ENCODE results near the gene INSYN1. TPM values are rescaled to one million over a fixed set of nuclear protein-coding genes. Genes with fewer than 3 reads are reported as not detected.
"Not testable (repeated sequence)": the region's sequence is repeated elsewhere in the genome, so short reads cannot be mapped to it uniquely, and the experiment has no call there.

INSYN1 gene
- total and polyA plus RNA-seq, 2 donors (not counting 3 experiments of a cell fraction or from before 2014, with no cell fraction given), result 0.18 to 0.58 TPM

DNA sequence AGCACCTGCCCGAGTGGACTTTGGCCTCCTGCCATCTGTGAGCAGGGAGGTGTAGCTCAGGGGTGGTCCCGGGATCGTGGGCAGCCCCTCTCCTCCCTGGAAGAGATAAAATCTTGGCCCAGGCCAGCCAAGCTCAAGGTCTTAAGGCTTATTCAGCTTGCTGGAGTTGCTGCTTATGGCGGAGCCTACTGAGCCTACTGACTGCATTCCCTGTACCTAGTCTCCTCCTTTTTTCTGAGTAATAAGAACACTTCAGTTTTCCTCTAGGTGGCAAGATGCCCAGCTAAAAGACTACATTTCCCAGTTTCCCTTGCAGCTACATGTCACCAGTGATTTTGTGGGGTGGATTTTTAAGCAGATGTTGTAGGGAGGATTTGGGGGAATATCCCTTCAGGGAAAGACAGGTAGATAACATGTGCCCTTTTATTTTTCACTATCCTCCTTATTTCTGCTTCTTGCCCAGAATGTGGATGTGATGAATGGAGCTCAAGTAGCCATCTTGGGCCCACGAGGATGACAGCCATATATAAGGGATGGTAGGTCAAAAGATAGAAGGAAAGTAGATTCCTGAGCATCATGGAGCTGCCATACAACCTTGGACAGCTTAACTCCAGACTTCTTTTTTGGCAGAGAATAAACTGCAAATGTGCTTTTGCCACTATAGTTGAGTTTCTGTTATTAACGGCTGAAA, 41.4 kb upstream of the INSYN1 start:
- CTCF ChIA-PET, result interaction anchor here (1.5 kb wide), 1 partner anchor 15 kb away, joined by 3 read pairs; no protein-coding TSS in a partner anchor
- POLR2A ChIA-PET, result no interaction called here
- DNase-seq (ENCODE audit: low read depth, low spot score), result no peak
- Histone ChIP-seq H3K27ac (ENCODE audit: insufficient read depth, low read depth, low read length) (no peak overlapping the region), H3K4me2 (ENCODE audit: insufficient read depth, low read length) (no peak overlapping the region), H3K4me1 (ENCODE audit: control insufficient read depth, extremely low read depth, insufficient read depth, low read length) (no peaks in the 10 kb centered on the region), H3K9ac (replicated peaks; ENCODE audit: extremely low read depth, insufficient read depth, low read length) (no peak overlapping the region), H3K9me1 (replicated peaks; ENCODE audit: control insufficient read depth, extremely low read depth, insufficient read depth, low read length) (no peaks in the 10 kb centered on the region), H3K27me3 (ENCODE audit: control insufficient read depth in 2 of 2, insufficient read depth in 2 of 2, low read length in 2 of 2) (no peaks in the 10 kb centered on the region), H4K20me1 (replicated peaks; ENCODE audit: control insufficient read depth, extremely low read depth, insufficient read depth, low read length) (no peaks in the 10 kb centered on the region), H3K36me3 (ENCODE audit: control insufficient read depth in 2 of 2, extremely low read depth in 1 of 2, insufficient read depth in 2 of 2, low read length in 2 of 2) (no peaks in the 10 kb centered on the region), H3K79me2 (ENCODE audit: control insufficient read depth, insufficient read depth, low read length) (no peaks in the 10 kb centered on the region), H2AFZ (ENCODE audit: low read depth, low read length) (no peak overlapping the region), H3K4me3 (replicated peaks in 1 of 3; ENCODE audit: insufficient read depth in 1 of 3, low read depth in 1 of 3, low read length in 3 of 3) (no peak overlapping the region), H3K9me3 (replicated peaks; ENCODE audit: control insufficient read depth, insufficient read depth, low read length) (no peaks in the 10 kb centered on the region)
- dilution Hi-C loops (cut with MboI; ENCODE audit: extremely low pct_ligation_motif_present, low sequenced_read_pairs), result no loop called here
- no peak for FAIRE-seq
- intact Hi-C loops (cut with micrococcal nuclease), result no loop called here
- TF ChIP-seq GATA2 (IDR thresholded peaks at IDR 0.05; ENCODE audit: insufficient read depth, insufficient read length, low read depth, low read length) (no peak), MYC (IDR thresholded peaks at IDR 0.05; ENCODE audit: low read depth, low read length) (no peak), JUN (IDR thresholded peaks at IDR 0.05; ENCODE audit: borderline replicate concordance, insufficient read depth, insufficient read length, low read depth) (no peak), EZH2 (IDR thresholded peaks at IDR 0.05; ENCODE audit: borderline replicate concordance, low read depth, low read length, severe bottlenecking) (no peak), POLR2A (IDR thresholded peaks at IDR 0.05; ENCODE audit: low read depth, low read length) (no peak), CTCF (IDR thresholded peaks at IDR 0.05; ENCODE audit: extremely low read depth in 1 of 2, insufficient read depth in 1 of 2, low read depth in 1 of 2, low read length in 2 of 2) (no peak), POLR2AphosphoS5 (IDR thresholded peaks at IDR 0.05; ENCODE audit: insufficient read depth, low read depth, low read length) (no peak)
- TF ChIP-seq, protein P1, sequence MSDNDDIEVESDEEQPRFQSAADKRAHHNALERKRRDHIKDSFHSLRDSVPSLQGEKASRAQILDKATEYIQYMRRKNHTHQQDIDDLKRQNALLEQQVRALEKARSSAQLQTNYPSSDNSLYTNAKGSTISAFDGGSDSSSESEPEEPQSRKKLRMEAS (IDR thresholded peaks at IDR 0.05; ENCODE audit: insufficient read depth, insufficient read length), result no peak
- BruUV-seq (replicated peaks), result no TSS peak

DNA sequence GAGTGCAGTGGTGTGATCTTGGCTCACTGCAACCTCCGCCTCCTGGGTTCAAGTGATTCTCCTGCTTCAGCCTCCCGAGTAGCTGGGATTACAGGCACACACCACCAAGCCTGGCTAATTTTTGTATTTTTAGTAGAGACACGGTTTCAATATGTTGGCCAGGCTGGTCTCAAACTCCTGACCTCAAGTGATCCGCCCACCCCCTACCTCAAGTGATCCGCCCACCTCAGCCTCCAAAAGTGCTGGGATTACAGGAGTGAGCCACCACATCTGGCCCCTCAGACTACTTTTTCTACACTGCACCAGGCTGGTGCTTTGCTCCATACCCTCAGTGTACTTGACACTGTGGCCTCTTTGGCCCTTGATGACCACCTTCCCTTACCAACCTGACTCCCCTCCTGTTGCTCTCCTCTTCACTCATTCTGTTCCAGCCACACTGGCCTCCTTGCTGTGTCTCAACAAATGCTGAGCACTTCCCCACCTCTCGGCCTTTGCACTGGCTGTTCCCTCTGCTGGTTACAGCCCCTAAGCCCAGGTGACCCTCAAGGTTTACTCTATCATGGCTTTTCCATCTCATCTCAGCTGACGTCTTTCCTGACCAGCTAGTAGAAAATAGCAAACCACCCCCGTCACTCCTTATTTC, 39.9 kb upstream of the INSYN1 start:
- H3K4me1 ChIP-seq (ENCODE audit: control insufficient read depth, extremely low read depth, insufficient read depth, low read length); dilution Hi-C loops (cut with MboI; ENCODE audit: extremely low pct_ligation_motif_present, low sequenced_read_pairs); DNase-seq (ENCODE audit: low read depth, low spot score); BruUV-seq (replicated peaks); H3K4me2 ChIP-seq (ENCODE audit: insufficient read depth, low read length); H3K4me3 ChIP-seq (replicated peaks in 1 of 3; ENCODE audit: insufficient read depth in 1 of 3, low read depth in 1 of 3, low read length in 3 of 3); FAIRE-seq; H3K27ac ChIP-seq (ENCODE audit: insufficient read depth, low read depth, low read length); H4K20me1 ChIP-seq (replicated peaks; ENCODE audit: control insufficient read depth, extremely low read depth, insufficient read depth, low read length); CTCF ChIA-PET; H2AFZ ChIP-seq (ENCODE audit: low read depth, low read length); H3K79me2 ChIP-seq (ENCODE audit: control insufficient read depth, insufficient read depth, low read length); H3K27me3 ChIP-seq (ENCODE audit: control insufficient read depth in 2 of 2, insufficient read depth in 2 of 2, low read length in 2 of 2); POLR2A ChIA-PET; H3K9me1 ChIP-seq (replicated peaks; ENCODE audit: control insufficient read depth, extremely low read depth, insufficient read depth, low read length); H3K9me3 ChIP-seq (replicated peaks; ENCODE audit: control insufficient read depth, insufficient read depth, low read length); H3K36me3 ChIP-seq (ENCODE audit: control insufficient read depth in 2 of 2, extremely low read depth in 1 of 2, insufficient read depth in 2 of 2, low read length in 2 of 2); H3K9ac ChIP-seq (replicated peaks; ENCODE audit: extremely low read depth, insufficient read depth, low read length); intact Hi-C loops (cut with micrococcal nuclease): not testable (repeated sequence)

Measured in endothelial cell of umbilical vein (primary cell).